HUDEP-2 (cell line): ENCODE results near the gene IGHMBP2.
A peak's percentile ranks its signal among the peaks of the same experiment; 100 is the strongest.
"Not testable (repeated sequence)": the region's sequence is repeated elsewhere in the genome, so short reads cannot be mapped to it uniquely, and the experiment has no call there.

Experiments used
- DNase-seq, 76 experiments: peaks; one replicate each; lab custom pipeline; 2025; ENCODE audit not compliant: unreplicated experiment in 76 of 76; lab: John Stamatoyannopoulos, UW

Gene IGHMBP2

DNA sequence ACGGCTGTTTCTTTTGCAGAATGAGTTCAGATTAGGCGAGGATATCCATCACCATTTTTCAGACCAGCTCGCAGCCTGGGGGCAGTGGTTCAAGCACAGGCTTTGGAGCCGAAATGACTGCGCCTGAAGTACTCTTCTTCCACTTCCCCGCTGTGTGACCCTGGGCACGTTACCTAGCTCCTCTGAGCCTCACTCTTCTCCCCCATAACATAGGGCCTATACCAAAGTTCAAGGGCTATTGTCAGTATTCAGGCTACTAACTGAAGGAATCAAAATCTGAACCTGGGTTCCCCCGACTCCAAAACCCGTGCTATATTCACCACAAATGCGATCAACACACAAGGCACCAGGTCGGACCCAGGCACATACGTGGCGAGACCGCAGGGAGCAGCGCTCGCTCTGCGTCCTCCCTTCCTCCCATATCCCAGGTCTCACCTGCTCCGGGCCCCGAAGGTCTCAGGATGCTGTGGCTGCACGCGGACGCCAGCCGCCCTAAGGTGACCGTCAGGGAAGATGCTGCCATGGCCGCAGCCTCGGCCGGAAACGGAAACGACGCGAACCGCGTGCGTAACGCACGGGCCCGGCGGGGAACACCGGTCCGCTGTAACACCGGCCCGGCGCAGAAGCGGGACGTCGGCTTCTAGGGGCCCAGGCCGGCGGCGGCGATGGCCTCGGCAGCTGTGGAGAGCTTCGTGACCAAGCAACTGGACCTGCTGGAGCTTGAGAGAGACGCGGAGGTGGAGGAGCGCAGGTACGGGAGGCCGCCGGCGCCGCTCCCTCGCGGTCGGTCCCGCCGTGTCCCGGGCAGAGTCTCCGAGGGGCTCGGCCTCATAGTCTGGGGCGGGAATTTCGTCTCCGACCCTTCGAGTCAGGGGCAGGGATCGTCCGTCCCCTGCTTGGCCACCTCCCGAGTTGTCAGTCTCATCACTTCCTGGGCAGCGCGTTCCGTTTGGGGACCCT lies at the start of gene IGHMBP2, which contains the start of gene MRPL21:
Gene IGHMBP2 (plus strand): TSS at position 604 of the 960 bp plus-strand sequence. CDS start 62 bp downstream, at position 666.
Gene MRPL21 (minus strand): TSS at position 545 of the 960 bp plus-strand sequence. CDS start 22 bp downstream, at position 523.
- DNase-seq = peak in 72 of 76 experiments; percentile 11 to 87 (median 66)

DNA sequence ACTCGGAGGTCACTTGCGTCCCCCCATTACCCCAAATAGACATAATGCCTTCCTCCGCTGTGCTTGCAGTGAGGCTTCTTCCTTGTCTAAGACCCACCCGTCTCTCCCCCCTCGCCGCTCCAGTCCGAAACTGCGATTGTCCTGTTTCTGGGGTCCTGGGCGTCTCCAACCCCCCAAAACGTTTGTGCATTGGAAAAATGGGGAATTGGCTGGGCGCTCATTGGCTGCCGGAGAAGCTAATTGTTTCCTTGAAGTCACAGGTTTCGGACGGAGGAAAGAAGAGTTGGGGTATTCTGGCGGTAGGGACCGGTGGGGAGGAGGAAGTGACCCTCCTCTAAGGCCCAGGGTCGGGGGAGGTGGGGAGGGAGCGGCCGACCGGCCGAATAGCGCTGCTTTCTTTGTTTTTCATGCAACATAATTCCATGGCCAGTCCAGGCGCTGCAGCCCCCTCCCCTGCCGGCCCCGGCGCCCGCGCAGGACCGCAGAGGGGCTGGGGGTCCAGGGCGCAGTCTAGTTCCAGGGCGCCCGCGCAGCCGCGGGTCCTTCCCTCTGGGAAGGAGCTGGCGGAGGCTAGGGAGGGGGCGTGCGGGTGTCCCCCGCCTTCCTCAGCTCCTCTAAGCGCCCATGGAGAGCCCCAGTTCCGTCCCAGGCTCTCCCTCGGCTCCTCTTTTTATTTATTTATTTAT lies 49.3 kb upstream of the IGHMBP2 start:
- DNase-seq = no peak

DNA sequence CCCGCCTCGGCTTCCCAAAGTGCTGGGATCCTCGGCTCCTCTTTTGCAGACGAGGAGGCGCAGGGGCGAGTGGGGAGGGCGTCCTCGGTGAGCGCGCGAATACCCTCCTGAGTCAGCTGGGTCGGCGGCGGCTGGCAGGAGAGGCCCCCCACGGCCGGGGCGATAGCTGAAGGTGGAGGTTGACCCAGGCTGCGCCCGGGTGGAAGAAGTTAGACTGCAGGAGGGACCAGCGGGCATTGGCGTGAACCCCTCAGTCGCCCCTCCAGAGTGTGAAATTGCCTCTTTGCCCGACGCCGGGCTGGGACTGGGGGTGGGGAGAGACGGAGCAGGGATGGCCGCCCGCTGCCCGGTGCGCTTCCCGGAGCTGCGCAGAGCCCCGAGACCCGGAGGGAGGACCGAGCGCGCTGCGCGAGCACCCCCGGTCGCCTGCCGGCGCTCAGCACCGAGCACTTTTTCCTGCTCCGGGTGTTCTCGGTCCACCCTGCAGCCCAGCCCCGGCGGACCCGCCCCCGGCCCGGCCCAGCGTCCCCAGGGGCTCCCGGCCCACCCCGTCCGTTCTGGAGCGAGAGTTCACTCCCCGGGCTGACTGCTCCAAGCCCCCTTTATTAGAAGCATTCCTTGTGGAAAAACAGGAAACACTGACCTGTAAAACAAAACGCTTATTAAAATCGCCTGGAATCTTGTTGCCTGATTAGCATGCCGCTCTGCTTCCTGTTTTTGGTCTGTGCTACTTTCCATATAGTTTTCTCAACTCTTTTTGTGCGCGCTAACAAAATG lies 48.3 kb upstream of the IGHMBP2 start:
- DNase-seq = peak in 31 of 76 experiments; percentile 8 to 54 (median 18)

DNA sequence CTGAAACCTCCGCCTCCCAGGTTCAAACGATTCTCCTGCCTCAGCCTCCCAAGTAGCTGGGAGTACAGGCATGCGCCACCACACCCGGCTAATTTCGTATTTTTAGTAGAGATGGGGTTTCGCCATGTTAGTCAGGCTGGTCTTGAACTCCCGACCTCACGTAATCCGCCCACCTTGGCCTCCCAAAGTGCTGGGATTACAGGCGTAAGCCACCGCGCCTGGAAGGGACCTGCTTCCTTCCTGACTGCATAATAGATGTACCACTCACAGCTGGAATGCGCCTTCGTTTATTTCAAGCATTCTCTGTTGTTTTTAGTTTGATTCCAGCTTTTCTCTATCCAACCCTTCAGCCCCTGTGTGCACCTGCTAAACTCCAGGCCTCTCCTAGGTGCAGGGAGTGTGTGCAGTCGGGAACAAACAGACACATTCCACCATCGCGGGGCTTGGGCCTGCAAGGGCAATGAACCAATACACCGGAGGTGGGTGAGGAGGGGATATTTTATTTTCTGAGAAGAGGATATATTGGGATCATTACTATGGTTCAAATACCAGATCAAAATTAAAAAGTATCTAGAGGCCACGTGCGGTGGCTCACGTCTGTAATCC lies 47.2 kb upstream of the IGHMBP2 start:
- DNase-seq = not testable (repeated sequence)

DNA sequence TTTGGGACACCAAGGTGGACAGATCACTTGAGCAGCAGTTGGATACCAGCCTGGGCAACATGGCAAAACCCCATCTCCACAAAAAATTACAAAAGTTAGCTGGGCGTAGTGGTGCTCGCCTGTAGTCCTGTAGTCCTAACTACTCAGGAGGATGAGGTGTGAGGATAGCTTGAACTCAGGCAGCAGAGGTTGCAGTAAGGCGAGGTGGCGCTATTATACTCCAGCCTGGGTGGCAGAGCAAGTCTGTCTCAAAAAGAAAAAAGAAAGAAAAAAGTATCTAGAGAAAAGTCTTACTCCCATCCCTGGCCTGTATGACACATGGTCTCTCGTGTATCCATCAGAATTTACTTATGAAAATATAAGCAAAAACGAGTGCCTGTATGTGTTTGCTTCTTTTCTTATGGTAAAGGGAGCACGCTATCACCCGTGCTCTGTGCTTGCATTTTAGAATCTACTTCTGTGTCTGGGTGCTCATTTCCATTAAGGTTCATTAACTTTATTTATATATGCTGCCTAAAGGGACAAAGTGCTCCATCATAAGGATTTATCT lies 46.6 kb upstream of the IGHMBP2 start:
- no peak for DNase-seq

DNA sequence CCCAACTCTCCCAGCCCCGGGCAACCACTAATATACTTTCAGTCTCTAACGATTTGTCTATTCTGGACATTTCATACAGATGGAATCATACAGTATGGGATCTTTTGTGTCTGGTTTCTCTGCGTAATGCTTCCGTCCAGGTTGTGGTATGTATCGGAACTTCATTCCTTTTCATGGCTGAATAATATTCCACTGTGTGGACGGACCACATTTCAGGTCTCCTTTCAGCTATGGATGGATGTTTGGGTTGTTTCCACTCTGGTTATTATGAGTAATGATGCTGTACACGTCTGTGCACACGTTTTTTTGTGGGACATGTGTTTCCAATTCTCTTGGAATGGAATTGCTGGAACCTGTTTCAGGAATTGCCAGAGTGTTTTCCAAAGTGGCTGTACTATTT lies 44.6 kb upstream of the IGHMBP2 start:
- DNase-seq = no peak

DNA sequence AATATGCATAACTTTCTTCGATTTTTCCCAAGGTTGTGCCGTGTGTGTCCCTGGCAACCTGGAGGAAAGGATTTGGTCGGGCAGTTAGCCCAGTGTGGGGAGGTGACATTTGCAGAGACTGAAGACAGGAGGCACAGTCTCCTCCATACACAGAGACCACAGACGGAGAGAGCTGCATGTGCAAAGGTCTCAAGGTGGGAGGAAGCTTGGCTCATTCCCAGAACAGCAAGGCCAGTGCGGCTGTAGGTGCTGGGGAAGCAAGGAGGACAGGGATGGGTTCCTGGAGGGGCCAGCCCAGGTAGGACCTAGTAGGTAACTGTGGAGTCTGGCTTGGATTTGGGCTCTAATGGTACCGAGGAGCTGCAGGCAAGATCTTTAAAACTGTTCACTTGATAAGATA lies 41.3 kb upstream of the IGHMBP2 start:
- no peak for DNase-seq

DNA sequence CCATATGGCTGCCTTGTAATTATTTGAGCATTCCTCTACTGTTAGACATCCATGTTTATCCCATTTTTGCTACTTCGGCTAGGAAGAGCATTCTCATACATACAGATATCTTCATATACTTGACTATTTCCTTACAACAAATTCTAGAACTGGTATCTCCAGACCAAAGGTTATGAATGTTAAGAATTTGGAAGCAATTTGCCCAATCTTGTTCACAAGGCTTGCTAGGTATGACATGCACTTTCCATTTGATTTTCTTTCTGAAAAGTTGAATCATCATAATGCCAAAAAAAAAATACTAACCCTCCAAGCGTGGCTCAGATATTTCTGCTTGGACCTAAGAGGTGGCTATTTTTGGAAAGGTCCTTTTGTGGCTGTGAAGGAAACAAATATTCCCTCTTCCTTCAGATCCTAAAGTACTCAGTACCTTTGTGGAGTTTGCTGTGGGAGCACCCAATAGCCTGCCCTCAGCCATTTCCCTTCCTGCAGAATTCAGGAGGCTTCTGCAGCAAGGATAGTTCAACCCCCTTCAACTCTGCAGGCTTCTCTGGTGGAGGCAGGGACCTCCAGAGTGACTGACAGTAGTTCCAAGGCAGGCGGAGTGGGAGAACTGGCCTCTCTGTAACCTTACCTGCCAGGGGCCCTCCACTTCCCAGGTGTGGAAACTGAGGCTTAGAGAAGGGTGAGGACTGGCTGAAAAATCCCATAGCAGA lies 40.0 kb upstream of the IGHMBP2 start:
- DNase-seq = no peak

DNA sequence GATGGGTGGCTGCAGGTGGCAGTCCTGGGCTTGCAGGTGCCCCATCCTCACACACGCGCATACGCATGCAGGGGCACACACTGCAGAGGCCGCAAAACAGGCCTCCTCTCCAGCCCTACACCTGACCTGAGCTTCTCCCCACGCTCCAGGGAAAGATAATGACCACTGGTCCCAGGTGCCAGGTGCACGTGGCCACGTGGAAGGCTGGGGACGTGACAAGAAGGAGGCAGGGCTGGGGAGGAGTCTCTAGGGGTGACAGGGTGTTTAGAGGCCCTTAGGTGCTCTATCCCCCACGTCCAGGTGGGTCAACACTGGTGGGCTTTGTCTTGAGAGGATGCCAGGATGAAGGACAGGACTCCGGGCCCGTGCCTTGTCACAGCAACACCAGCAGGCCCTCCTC lies 38.5 kb upstream of the IGHMBP2 start:
- no peak for DNase-seq

DNA sequence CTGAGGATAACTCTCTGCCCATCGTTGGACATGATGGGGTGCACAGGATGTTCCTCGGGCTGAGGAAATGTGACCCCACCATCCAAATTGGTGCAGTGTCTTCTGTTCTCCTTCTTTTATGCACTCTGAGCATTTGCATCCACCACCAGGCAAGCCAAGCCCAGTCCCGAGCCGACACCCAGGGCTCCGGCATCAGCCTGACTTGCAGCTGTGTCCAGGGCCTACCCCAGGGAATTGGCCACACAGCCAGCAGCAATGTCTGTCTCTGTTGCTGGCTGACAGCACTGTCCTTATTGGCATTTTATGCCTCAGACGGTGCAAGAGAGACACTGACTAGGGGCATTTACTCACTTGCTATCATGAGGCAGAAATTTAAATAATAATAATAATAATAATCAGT lies 36.6 kb upstream of the IGHMBP2 start:
- DNase-seq = no peak

DNA sequence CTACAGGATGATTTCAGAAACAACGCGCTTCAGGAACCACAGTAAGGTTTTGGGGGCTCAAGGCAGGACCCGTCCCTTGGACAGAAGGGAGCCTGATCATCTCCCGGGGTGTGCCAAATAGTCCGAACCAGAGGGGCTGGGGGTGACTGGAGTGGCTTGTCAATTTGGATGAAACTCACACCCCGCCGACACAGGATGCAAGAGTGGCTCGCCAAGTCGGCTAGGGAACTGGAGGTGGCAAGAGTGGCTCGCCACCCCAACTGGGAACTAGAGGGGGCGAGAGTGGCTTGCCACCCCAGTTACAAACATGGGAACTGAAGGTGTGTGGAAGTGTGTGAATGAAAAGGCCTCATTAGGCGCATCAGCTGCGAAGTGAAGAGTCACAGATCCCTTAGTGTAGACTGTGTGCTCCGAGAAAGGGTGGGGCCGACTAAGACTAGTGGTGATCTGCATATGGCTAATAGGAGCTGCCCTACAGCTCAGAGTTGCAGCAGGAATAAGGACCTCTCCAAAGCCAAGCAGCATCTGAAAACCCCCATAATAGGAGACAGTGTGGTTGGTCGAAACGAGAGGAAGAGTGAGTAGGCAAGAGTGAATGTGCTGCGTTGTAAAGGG lies 35.4 kb upstream of the IGHMBP2 start:
- no peak for DNase-seq

DNA sequence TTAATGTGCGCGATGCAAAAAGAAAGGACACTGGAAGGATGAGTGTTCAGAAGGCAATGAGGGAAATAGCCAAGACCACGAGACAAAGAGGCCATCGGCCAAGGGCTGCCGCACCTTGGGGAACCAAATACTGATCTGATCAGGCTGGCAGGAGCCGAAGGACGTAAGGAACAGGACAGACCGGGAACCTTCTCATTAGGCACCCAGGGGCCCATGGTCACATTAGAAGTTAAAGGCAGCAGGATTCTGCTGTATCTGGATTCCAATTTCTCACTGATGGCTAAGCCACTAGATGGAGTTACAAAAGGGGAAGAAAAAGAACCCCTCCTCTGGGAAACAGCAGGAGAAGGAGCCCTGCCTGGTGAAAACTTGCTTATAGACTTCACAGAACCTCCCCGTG lies 33.2 kb upstream of the IGHMBP2 start:
- DNase-seq = no peak

DNA sequence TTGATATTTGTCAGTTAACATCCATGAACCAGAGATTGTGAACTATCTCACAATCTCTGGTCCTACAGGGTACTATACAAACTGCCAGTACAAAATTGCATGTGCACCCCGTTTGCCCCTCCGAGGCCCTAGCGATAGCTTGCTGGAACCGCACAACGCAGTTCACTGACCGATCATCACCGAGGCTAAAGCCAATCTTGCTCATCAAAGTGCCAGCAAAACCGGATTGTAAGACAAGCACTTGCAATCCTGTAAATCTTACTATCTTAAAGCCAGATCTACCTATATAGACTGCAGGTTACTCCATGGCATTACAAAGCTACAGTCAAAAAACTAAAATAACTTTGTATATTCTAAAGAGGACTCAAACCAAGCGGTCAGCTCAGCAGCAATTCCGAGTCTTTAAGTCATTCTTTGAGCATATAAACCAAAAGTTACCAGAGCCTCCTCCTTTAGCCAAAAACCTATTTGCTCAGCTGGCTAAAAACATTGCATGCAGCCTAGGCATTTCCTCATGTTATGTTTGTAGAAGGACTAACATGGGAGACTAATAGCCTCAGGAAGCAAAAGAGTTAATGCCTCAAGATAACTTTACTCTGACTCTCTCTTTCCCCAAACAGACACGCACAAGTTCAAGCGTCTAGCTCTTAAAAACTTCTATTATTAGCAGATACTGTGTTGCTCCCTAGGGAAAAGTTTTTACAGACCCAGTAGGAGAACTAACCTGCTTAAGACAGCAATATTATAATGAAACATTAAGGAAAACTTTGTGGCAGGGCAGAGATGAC lies 31.3 kb upstream of the IGHMBP2 start:
- DNase-seq = no peak

DNA sequence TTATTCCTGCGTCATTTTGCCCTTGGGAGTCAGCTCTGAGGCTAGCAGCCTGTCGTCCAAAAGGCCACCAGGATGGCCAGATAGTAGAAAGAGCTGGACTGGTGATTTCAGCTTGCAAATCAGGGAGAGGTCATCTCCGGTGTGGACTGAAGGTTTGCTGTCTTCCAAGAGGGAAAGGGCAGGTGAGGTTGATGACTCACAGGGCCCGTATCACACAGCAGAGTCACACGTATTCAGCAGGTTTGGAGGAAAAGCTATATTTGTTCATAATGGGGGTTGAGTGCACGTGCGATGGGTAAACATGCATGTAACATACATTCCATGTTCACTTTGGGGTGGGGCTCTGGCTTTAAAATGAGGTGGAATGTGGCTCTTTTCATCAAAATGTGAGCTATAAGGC lies 25.7 kb upstream of the IGHMBP2 start:
- no peak for DNase-seq

DNA sequence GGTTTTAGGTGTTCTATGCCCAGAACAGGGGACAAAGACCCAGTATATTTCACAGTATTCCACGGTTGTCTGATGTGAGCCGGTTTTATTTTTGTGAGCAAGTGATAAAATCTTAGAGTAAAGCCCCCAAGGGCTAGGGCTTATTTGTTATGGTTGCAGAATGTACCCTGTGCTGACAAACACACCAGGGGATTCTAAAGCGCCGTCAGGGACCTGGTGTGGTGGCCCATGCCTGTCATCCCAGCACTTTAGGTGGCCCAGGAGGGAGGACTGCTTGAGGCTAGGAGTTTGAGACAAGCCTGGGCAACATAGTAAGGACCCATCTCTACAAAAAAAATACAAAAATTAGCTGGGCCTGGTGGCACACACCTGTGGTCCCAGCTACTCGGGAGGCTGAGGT lies 22.8 kb upstream of the IGHMBP2 start:
- DNase-seq = no peak

DNA sequence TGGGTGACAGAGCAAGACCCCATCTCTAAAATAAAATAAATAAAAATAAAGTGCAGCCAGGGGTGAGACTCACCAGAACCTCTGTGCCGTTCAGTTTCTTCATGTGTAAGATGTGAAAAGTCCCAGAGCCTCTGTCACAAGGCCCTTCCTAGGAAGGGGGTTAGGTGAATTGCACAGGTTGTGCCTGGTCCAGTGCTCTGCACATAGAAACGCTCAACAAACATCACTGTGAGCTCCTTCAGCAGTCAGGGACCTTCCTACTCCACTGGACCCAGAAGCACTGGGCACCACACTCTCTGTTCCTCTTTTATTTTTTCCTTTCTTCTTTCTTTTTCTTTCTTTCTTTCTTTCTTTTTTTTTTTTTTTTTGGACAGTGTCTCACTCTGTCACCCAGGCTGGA lies 22.4 kb upstream of the IGHMBP2 start:
- no peak for DNase-seq

DNA sequence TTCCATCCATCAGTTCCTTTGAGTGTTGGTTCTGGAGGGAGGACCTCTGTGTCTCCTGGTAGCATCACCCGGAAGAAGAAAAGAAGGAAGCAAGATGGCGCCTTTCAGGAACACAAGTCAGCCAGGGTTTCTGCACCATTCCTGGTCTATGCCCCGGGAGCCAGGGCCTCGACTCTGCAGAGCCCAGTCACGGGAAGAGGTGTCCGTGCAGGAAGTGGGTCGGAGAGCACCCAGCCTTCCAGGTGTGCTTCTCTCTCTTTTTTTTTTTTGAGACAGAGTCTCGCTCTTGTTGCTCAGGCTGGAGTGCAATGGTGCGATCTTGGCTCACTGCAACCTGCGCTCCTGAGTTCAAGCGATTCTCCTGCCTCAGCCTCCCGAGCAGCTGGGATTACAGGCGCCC lies 21.3 kb upstream of the IGHMBP2 start:
- no peak for DNase-seq

DNA sequence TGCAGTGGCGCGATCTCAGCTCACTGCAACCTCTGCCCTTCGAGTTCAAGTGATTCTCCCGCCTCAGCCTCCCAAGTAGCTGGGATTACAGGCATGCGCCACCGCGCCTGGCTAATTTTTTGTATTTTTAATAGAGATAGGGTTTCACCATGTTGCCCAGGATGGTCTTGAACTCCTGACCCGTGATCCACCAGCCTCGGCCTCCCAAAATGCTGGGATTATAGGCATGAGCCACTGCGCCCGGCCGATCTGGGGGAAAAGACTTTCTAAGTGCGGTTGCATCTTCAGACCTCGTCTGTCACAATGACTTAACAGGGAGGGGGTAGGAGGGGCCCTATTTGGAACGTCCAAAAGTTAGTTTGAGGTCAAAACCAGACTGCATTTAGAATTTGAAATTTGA lies 18.9 kb upstream of the IGHMBP2 start:
- DNase-seq = not testable (repeated sequence)
